Mesendoderm (in vitro differentiated cells): Measurements from ENCODE around the gene ANKS4B.
"Not testable (repeated sequence)": the region's sequence is repeated elsewhere in the genome, so short reads cannot be mapped to it uniquely, and the experiment has no call there.

Experiments used
- DNase-seq: peaks from one replicate; pipeline ENCODE4 v3.0.0; 2013
- H2AK5ac ChIP-seq: 2 replicates; pipeline ENCODE4 v1.6.1; 2013; ENCODE audit warnings: low read length, inconsistent platforms
- H2BK120ac ChIP-seq: 2 replicates; pipeline ENCODE4 v1.6.1; 2013; ENCODE audit warnings: low read depth, mild to moderate bottlenecking, low read length, moderate library complexity, mixed read lengths
- H2BK15ac ChIP-seq: replicated peaks from 2 replicates; pipeline ENCODE4 v1.6.1; 2013; ENCODE audit warnings: low read depth, mild to moderate bottlenecking, moderate library complexity
- H2BK5ac ChIP-seq: 2 replicates; pipeline ENCODE4 v1.6.1; 2013; ENCODE audit warnings: low read length, inconsistent platforms
- H3K18ac ChIP-seq: 2 replicates; pipeline ENCODE4 v1.6.1; 2013; ENCODE audit warnings: mild to moderate bottlenecking, low read length, mixed read lengths
- H3K23ac ChIP-seq: one replicate; pipeline ENCODE4 v1.6.1; 2013; ENCODE audit warnings: low read length
- H3K27ac ChIP-seq: 2 replicates; pipeline ENCODE4 v1.5.1; 2013; ENCODE audit warnings: low read depth, mild to moderate bottlenecking, inconsistent platforms, low read length, moderate library complexity
- H3K27me3 ChIP-seq: 2 replicates; pipeline ENCODE4 v1.6.1; 2013; ENCODE audit warnings: low read length, control low read depth, mild to moderate bottlenecking, inconsistent platforms; ENCODE audit not compliant: insufficient read depth, poor library complexity
- H3K36me3 ChIP-seq: 2 replicates; pipeline ENCODE4 v1.6.1; 2013; ENCODE audit warnings: low read length, inconsistent platforms; ENCODE audit not compliant: control insufficient read depth, insufficient read depth
- H3K4ac ChIP-seq: one replicate; pipeline ENCODE4 v1.6.1; 2013; ENCODE audit warnings: low read depth, mild to moderate bottlenecking, low read length, moderate library complexity
- H3K4me1 ChIP-seq: 2 replicates; pipeline ENCODE4 v1.6.1; 2013; ENCODE audit warnings: low read depth, low read length, inconsistent platforms; ENCODE audit not compliant: control insufficient read depth
- H3K4me2 ChIP-seq: 2 replicates; pipeline ENCODE4 v1.6.1; 2013; ENCODE audit warnings: low read length
- H3K4me3 ChIP-seq: 2 replicates; pipeline ENCODE4 v1.5.1; 2013; ENCODE audit warnings: mild to moderate bottlenecking, low read length
- H3K56ac ChIP-seq: one replicate; pipeline ENCODE4 v1.6.1; 2013; ENCODE audit warnings: low read length
- H3K79me1 ChIP-seq: 2 replicates; pipeline ENCODE4 v1.6.1; 2013; ENCODE audit warnings: low read length, inconsistent platforms
- H3K79me2 ChIP-seq: 2 replicates; pipeline ENCODE4 v1.6.1; 2013; ENCODE audit warnings: mild to moderate bottlenecking, low read length; ENCODE audit not compliant: control insufficient read depth, insufficient read depth
- H3K9ac ChIP-seq: 2 replicates; pipeline ENCODE4 v1.6.1; 2013; ENCODE audit warnings: low read length, inconsistent platforms
- H4K5ac ChIP-seq: one replicate; pipeline ENCODE4 v1.6.1; 2013; ENCODE audit warnings: low read length
- H4K8ac ChIP-seq: one replicate; pipeline ENCODE4 v1.6.1; 2013; ENCODE audit warnings: low read depth, mild to moderate bottlenecking, control low read depth, low read length, moderate library complexity
- WGBS: extraction: QIAGEN DNeasy Blood & Tissue Kit; methylation state at CpG from one replicate; pipeline ENCODE4 v1.1.7; 2013; ENCODE audit warnings: low lambda C conversion rate, missing lambda C conversion rate; ENCODE audit not compliant: insufficient coverage; ENCODE audit errors: extremely low coverage; 5-methylcytosine and 5-hydroxymethylcytosine counted together

ANKS4B gene

GRCh38 chr16:21267298-21267697 lies 33.8 kb downstream of the ANKS4B start:
- H2BK15ac ChIP-seq, result no peak overlapping the region
- no peak overlapping the region for H3K23ac ChIP-seq
- no peaks in the 10 kb centered on the region for H3K79me2 ChIP-seq
- no peaks in the 10 kb centered on the region for H3K36me3 ChIP-seq
- no peaks in the 10 kb centered on the region for H3K27me3 ChIP-seq
- peaks cover 2% of the 10 kb centered on the region for H3K4me1 ChIP-seq
- H3K9ac ChIP-seq, result no peak overlapping the region
- H2BK5ac ChIP-seq, result no peak overlapping the region
- DNase-seq, result no peak
- H3K79me1 ChIP-seq, result no peaks in the 10 kb centered on the region
- no peak overlapping the region for H3K4ac ChIP-seq
- no peak overlapping the region for H3K56ac ChIP-seq
- H3K4me3 ChIP-seq, result no peak overlapping the region
- H2AK5ac ChIP-seq, result no peak overlapping the region
- H3K4me2 ChIP-seq, result no peak overlapping the region
- no CpG with 5 or more reads among the region's 4 CpGs for WGBS
- H2BK120ac ChIP-seq, result no peak overlapping the region
- no peak overlapping the region for H4K5ac ChIP-seq
- H3K18ac ChIP-seq, result no peak overlapping the region
- H3K27ac ChIP-seq, result no peak overlapping the region
- H4K8ac ChIP-seq, result no peak overlapping the region

GRCh38 chr16:21268236-21268635 lies 34.7 kb downstream of the ANKS4B start:
- Histone ChIP-seq H3K4ac (no peak overlapping the region), H3K4me2 (no peak overlapping the region), H2AK5ac (no peak overlapping the region), H3K23ac (no peak overlapping the region), H3K27me3 (no peaks in the 10 kb centered on the region), H3K4me1 (peaks cover 2% of the 10 kb centered on the region), H4K5ac (no peak overlapping the region), H2BK15ac (no peak overlapping the region), H3K56ac (no peak overlapping the region), H3K79me2 (no peaks in the 10 kb centered on the region), H3K27ac (no peak overlapping the region), H3K79me1 (no peaks in the 10 kb centered on the region), H3K9ac (no peak overlapping the region), H3K18ac (no peak overlapping the region), H4K8ac (no peak overlapping the region), H3K36me3 (no peaks in the 10 kb centered on the region), H3K4me3 (no peak overlapping the region), H2BK5ac (no peak overlapping the region), H2BK120ac (no peak overlapping the region)
- DNase-seq, result no peak
- 100% methylated on average over 1 of the region's 9 CpGs for WGBS

- no CpG with 5 or more reads among the region's 2 CpGs for WGBS
- Histone ChIP-seq H2AK5ac (no peak overlapping the region), H2BK15ac (no peak overlapping the region), H3K9ac (no peak overlapping the region), H2BK5ac (no peak overlapping the region), H3K27me3 (peaks cover 2% of the 10 kb centered on the region), H2BK120ac (no peak overlapping the region), H4K5ac (no peak overlapping the region), H3K4me2 (no peak overlapping the region), H3K18ac (no peak overlapping the region), H3K27ac (no peak overlapping the region), H3K79me2 (no peaks in the 10 kb centered on the region), H3K4me3 (no peak overlapping the region), H3K4me1 (no peaks in the 10 kb centered on the region), H3K4ac (no peak overlapping the region), H3K23ac (no peak overlapping the region), H4K8ac (no peak overlapping the region), H3K36me3 (no peaks in the 10 kb centered on the region), H3K79me1 (no peaks in the 10 kb centered on the region), H3K56ac (no peak overlapping the region)
- no peak for DNase-seq
Observed at GRCh38 chr16:21272253-21272652, 38.8 kb downstream of the ANKS4B start.

GRCh38 chr16:21272763-21273162 lies 39.3 kb downstream of the ANKS4B start:
- not testable (repeated sequence) for H3K27ac ChIP-seq, H2AK5ac ChIP-seq, H3K4ac ChIP-seq, H3K4me1 ChIP-seq, H3K23ac ChIP-seq, H3K27me3 ChIP-seq, H2BK120ac ChIP-seq, H3K18ac ChIP-seq, H3K56ac ChIP-seq, H3K79me1 ChIP-seq, H4K8ac ChIP-seq, DNase-seq, H3K9ac ChIP-seq, H3K36me3 ChIP-seq, H3K4me3 ChIP-seq, H2BK5ac ChIP-seq, H3K79me2 ChIP-seq, H4K5ac ChIP-seq, H3K4me2 ChIP-seq, H2BK15ac ChIP-seq
- no CpG with 5 or more reads among the region's 3 CpGs for WGBS

- H3K4me3 ChIP-seq, result no peak overlapping the region
- no peak overlapping the region for H3K23ac ChIP-seq
- peaks cover 2% of the 10 kb centered on the region for H3K27me3 ChIP-seq
- H3K36me3 ChIP-seq, result no peaks in the 10 kb centered on the region
- no peak overlapping the region for H3K27ac ChIP-seq
- H4K8ac ChIP-seq, result no peak overlapping the region
- no peak overlapping the region for H3K56ac ChIP-seq
- H2BK15ac ChIP-seq, result no peak overlapping the region
- H3K4me2 ChIP-seq, result no peak overlapping the region
- no peak overlapping the region for H3K9ac ChIP-seq
- H2BK5ac ChIP-seq, result no peak overlapping the region
- H3K18ac ChIP-seq, result no peak overlapping the region
- H3K79me2 ChIP-seq, result no peaks in the 10 kb centered on the region
- H3K79me1 ChIP-seq, result no peaks in the 10 kb centered on the region
- no peaks in the 10 kb centered on the region for H3K4me1 ChIP-seq
- H4K5ac ChIP-seq, result no peak overlapping the region
- DNase-seq, result no peak
- no peak overlapping the region for H3K4ac ChIP-seq
- no peak overlapping the region for H2AK5ac ChIP-seq
- H2BK120ac ChIP-seq, result no peak overlapping the region
- 100% methylated on average over 1 of the region's 5 CpGs for WGBS
Observed at GRCh38 chr16:21274172-21274726, 40.8 kb downstream of the ANKS4B start.

GRCh38 chr16:21275529-21275928 lies 42.0 kb downstream of the ANKS4B start:
- H3K4me3 ChIP-seq, result no peak overlapping the region
- peaks cover 2% of the 10 kb centered on the region for H3K27me3 ChIP-seq
- no peak overlapping the region for H3K27ac ChIP-seq
- H3K4me1 ChIP-seq, result no peaks in the 10 kb centered on the region
- H2BK5ac ChIP-seq, result no peak overlapping the region
- no peak for DNase-seq
- no peak overlapping the region for H3K9ac ChIP-seq
- no peak overlapping the region for H3K18ac ChIP-seq
- H3K56ac ChIP-seq, result no peak overlapping the region
- H4K8ac ChIP-seq, result no peak overlapping the region
- no peak overlapping the region for H2AK5ac ChIP-seq
- no peak overlapping the region for H3K4me2 ChIP-seq
- no CpG with 5 or more reads among the region's 3 CpGs for WGBS
- H3K23ac ChIP-seq, result no peak overlapping the region
- H2BK15ac ChIP-seq, result no peak overlapping the region
- no peak overlapping the region for H4K5ac ChIP-seq
- no peaks in the 10 kb centered on the region for H3K36me3 ChIP-seq
- no peaks in the 10 kb centered on the region for H3K79me2 ChIP-seq
- no peak overlapping the region for H2BK120ac ChIP-seq
- H3K79me1 ChIP-seq, result no peaks in the 10 kb centered on the region
- H3K4ac ChIP-seq, result no peak overlapping the region
